ENCODE results near the gene CAMK2N2. TPM values are rescaled to one million over a fixed set of nuclear protein-coding genes. Genes with fewer than 3 reads are reported as not detected.
A peak's percentile ranks its signal among the peaks of the same experiment; 100 is the strongest.

The CAMK2N2 gene
- total and polyA plus RNA-seq, 4 donors = 0.03 to 0.58 (median 0.17) TPM

DNA sequence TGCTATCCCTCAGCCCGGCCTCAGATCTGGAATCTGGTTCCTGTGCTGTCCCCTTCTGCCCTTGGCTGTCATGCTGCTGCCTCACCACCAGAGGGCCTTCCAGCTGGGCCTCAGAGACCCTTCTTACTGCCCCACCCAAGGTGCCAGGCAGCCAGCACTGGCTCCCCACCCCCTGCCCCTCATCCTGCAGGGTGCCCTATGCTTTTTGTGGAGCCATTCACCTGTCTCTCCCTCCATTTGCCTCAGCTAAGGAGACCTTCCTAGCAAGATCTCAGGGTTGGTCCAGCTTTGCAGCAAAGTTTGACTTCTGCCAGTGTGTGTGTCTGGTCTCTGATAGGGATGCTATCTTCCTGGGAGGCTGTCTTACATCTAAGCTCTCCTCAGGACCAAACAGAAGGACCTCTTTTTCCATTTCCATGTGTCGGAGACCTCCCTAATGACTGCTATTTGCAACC lies 33.8 kb downstream of the CAMK2N2 start:
- Histone ChIP-seq H3K9me3 (ENCODE audit: control insufficient read depth in 4 of 4, insufficient read depth in 3 of 4, low read length in 3 of 4) (no peaks in the 10 kb centered on the region), H3K9ac (ENCODE audit: insufficient read depth in 1 of 2, low read length in 2 of 2) (no peak overlapping the region), H3K4me1 (ENCODE audit: control insufficient read depth in 5 of 5, insufficient read depth in 5 of 5, low read length in 5 of 5) (peaks cover 0 to 11% (median 6%) of the 10 kb centered on the region in 5 donors), H3K4me3 (no peak overlapping the region), H3K27ac (ENCODE audit: low read depth in 1 of 2, low read length in 1 of 2) (no peak overlapping the region), H3K36me3 (ENCODE audit: control insufficient read depth in 4 of 4, insufficient read depth in 4 of 4, low read length in 4 of 4) (no peaks in the 10 kb centered on the region), H3K27me3 (ENCODE audit: control insufficient read depth in 3 of 3, insufficient read depth in 3 of 3, low read length in 2 of 3) (peaks cover 0 to 35% (median 29%) of the 10 kb centered on the region in 3 donors)
- WGBS, 2 donors = 40 to 56% methylated on average over 2 of the region's 2 CpGs
- DNase-seq (no peak), ATAC-seq (ENCODE audit: insufficient read depth, low FRiP score) (peak; percentile 24)
- TF ChIP-seq, protein P1, sequence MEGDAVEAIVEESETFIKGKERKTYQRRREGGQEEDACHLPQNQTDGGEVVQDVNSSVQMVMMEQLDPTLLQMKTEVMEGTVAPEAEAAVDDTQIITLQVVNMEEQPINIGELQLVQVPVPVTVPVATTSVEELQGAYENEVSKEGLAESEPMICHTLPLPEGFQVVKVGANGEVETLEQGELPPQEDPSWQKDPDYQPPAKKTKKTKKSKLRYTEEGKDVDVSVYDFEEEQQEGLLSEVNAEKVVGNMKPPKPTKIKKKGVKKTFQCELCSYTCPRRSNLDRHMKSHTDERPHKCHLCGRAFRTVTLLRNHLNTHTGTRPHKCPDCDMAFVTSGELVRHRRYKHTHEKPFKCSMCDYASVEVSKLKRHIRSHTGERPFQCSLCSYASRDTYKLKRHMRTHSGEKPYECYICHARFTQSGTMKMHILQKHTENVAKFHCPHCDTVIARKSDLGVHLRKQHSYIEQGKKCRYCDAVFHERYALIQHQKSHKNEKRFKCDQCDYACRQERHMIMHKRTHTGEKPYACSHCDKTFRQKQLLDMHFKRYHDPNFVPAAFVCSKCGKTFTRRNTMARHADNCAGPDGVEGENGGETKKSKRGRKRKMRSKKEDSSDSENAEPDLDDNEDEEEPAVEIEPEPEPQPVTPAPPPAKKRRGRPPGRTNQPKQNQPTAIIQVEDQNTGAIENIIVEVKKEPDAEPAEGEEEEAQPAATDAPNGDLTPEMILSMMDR (IDR thresholded peaks at IDR 0.05; ENCODE audit: control extremely low read depth, extremely low read depth) = peak; percentile 23

GRCh38 chr3:184223946-184224345 lies 37.4 kb downstream of the CAMK2N2 start:
- Histone ChIP-seq H3K4me1 (ENCODE audit: control insufficient read depth in 5 of 5, insufficient read depth in 5 of 5, low read length in 5 of 5) (no peaks in the 10 kb centered on the region), H3K9me3 (ENCODE audit: control insufficient read depth in 4 of 4, insufficient read depth in 3 of 4, low read length in 3 of 4) (no peaks in the 10 kb centered on the region), H3K9ac (ENCODE audit: insufficient read depth in 1 of 2, low read length in 2 of 2) (no peak overlapping the region), H3K36me3 (ENCODE audit: control insufficient read depth in 4 of 4, insufficient read depth in 4 of 4, low read length in 4 of 4) (no peaks in the 10 kb centered on the region), H3K27ac (ENCODE audit: low read depth in 1 of 2, low read length in 1 of 2) (no peak overlapping the region), H3K27me3 (ENCODE audit: control insufficient read depth in 3 of 3, insufficient read depth in 3 of 3, low read length in 2 of 3) (peaks cover 0 to 16% (median 9%) of the 10 kb centered on the region in 3 donors), H3K4me3 (no peak overlapping the region)
- ATAC-seq (ENCODE audit: insufficient read depth, low FRiP score) (no peak), DNase-seq (no peak)
- TF ChIP-seq, protein P1 (IDR thresholded peaks at IDR 0.05; ENCODE audit: control extremely low read depth, extremely low read depth) = no peak
- 85 to 88% methylated on average over 3 of the region's 3 CpGs for WGBS, 2 donors

GRCh38 chr3:184222521-184222920 lies 38.8 kb downstream of the CAMK2N2 start:
- no peaks in the 10 kb centered on the region for H3K9me3 ChIP-seq (ENCODE audit: control insufficient read depth in 4 of 4, insufficient read depth in 3 of 4, low read length in 3 of 4)
- H3K4me3 ChIP-seq = no peak overlapping the region
- no peak overlapping the region for H3K27ac ChIP-seq (ENCODE audit: low read depth in 1 of 2, low read length in 1 of 2)
- ATAC-seq (ENCODE audit: insufficient read depth, low FRiP score) = no peak
- no peaks in the 10 kb centered on the region for H3K36me3 ChIP-seq (ENCODE audit: control insufficient read depth in 4 of 4, insufficient read depth in 4 of 4, low read length in 4 of 4)
- H3K4me1 ChIP-seq (ENCODE audit: control insufficient read depth in 5 of 5, insufficient read depth in 5 of 5, low read length in 5 of 5) = no peaks in the 10 kb centered on the region
- 79 to 89% methylated on average over 3 of the region's 3 CpGs for WGBS, 2 donors
- no peak for DNase-seq
- peaks cover 0 to 4% (median 3%) of the 10 kb centered on the region in 3 donors for H3K27me3 ChIP-seq (ENCODE audit: control insufficient read depth in 3 of 3, insufficient read depth in 3 of 3, low read length in 2 of 3)
- no peak overlapping the region for H3K9ac ChIP-seq (ENCODE audit: insufficient read depth in 1 of 2, low read length in 2 of 2)
- TF ChIP-seq, protein P1 (IDR thresholded peaks at IDR 0.05; ENCODE audit: control extremely low read depth, extremely low read depth) = no peak

DNA sequence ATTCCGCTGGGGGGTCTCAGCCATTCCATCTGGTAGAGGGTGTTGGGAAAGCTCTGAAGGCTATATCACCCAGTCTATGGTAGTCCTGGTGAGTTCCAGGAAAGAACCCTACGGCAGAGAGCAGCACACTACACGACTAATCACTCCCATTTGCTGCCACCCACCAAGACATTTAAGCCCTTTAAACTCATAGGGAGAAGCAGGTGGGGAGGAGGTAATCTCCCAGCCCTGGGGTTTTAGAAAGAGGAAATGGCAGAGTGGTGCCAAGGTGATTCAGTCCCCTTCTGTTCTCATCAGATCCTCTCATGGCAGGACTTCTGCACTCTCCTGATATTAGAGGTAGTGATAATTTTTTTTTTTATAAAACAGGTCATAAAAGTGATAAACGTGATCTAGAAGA lies 42.5 kb downstream of the CAMK2N2 start:
- no peak overlapping the region for H3K4me3 ChIP-seq
- H3K36me3 ChIP-seq (ENCODE audit: control insufficient read depth in 4 of 4, insufficient read depth in 4 of 4, low read length in 4 of 4) = no peaks in the 10 kb centered on the region
- no peak overlapping the region for H3K27ac ChIP-seq (ENCODE audit: low read depth in 1 of 2, low read length in 1 of 2)
- WGBS, 2 donors = 62 to 70% methylated on average over 4 of the region's 4 CpGs
- TF ChIP-seq, protein P1 (IDR thresholded peaks at IDR 0.05; ENCODE audit: control extremely low read depth, extremely low read depth) = no peak
- ATAC-seq (ENCODE audit: insufficient read depth, low FRiP score) (no peak), DNase-seq (no peak)
- no peaks in the 10 kb centered on the region for H3K9me3 ChIP-seq (ENCODE audit: control insufficient read depth in 4 of 4, insufficient read depth in 3 of 4, low read length in 3 of 4)
- peaks cover 0 to 2% (median 0%) of the 10 kb centered on the region in 5 donors for H3K4me1 ChIP-seq (ENCODE audit: control insufficient read depth in 5 of 5, insufficient read depth in 5 of 5, low read length in 5 of 5)
- peaks cover 0 to 3% (median 0%) of the 10 kb centered on the region in 3 donors for H3K27me3 ChIP-seq (ENCODE audit: control insufficient read depth in 3 of 3, insufficient read depth in 3 of 3, low read length in 2 of 3)
- H3K9ac ChIP-seq (ENCODE audit: insufficient read depth in 1 of 2, low read length in 2 of 2) = no peak overlapping the region

All from lung (tissue), 12 donors.